Pulmonary artery endothelial cell (primary cell): ENCODE measurements around the gene PGA3. TPM values are rescaled to one million over a fixed set of nuclear protein-coding genes. Genes with fewer than 3 reads are reported as not detected.
A peak's percentile ranks its signal among the peaks of the same experiment; 100 is the strongest.
"Not testable (repeated sequence)": the region's sequence is repeated elsewhere in the genome, so short reads cannot be mapped to it uniquely, and the experiment has no call there.

Source experiments
- DNase-seq: peaks from one replicate; pipeline ENCODE4 v3.0.0-alpha.2; 2011; ENCODE audit warnings: low read depth, low spot score
- total RNA-seq: library from RNA; depleted of rRNA; stranded (reverse); fragments of >200 nt; gene quantifications from 2 replicates; pipeline ENCODE4 v1.2.3, GENCODE V29; 2014

Gene PGA3
- not detected in 2 replicates for total RNA-seq

- DNase-seq: not testable (repeated sequence)
Measured at GRCh38 chr11:61202950-61203746, at the start of gene PGA3. PGA3 (plus strand) TSS chr11:61203515; CDS start chr11:61203565, 50 bp downstream.

- DNase-seq: no peak
Measured at GRCh38 chr11:61153593-61154095, 49.7 kb upstream of the PGA3 start.

- no peak for DNase-seq
Measured at GRCh38 chr11:61154528-61154927, 48.8 kb upstream of the PGA3 start.

GRCh38 chr11:61155312-61155711, 48.0 kb upstream of the PGA3 start:
- DNase-seq: no peak

GRCh38 chr11:61155741-61156140, 47.6 kb upstream of the PGA3 start:
- no peak for DNase-seq

- DNase-seq: no peak
Measured at GRCh38 chr11:61157743-61158142, 45.6 kb upstream of the PGA3 start.

- peak; percentile 24 for DNase-seq
Measured at GRCh38 chr11:61158691-61159381, 44.5 kb upstream of the PGA3 start.

- DNase-seq: no peak
Measured at GRCh38 chr11:61160487-61161189, 42.7 kb upstream of the PGA3 start.

GRCh38 chr11:61161190-61162091, 41.9 kb upstream of the PGA3 start, which contains the start of gene VPS37C:
VPS37C (minus strand) TSS chr11:61161426; CDS start chr11:61138829, 22,597 bp downstream.
- peak; percentile 35 for DNase-seq

- no peak for DNase-seq
Measured at GRCh38 chr11:61162092-61162941, 41.0 kb upstream of the PGA3 start.

GRCh38 chr11:61163021-61163420, 40.3 kb upstream of the PGA3 start:
- no peak for DNase-seq

GRCh38 chr11:61163714-61164605, 39.4 kb upstream of the PGA3 start:
- DNase-seq: no peak

GRCh38 chr11:61164606-61165424, 38.5 kb upstream of the PGA3 start:
- no peak for DNase-seq

- not testable (repeated sequence) for DNase-seq
Measured at GRCh38 chr11:61165785-61166184, 37.5 kb upstream of the PGA3 start.

- not testable (repeated sequence) for DNase-seq
Measured at GRCh38 chr11:61166331-61166730, 37.0 kb upstream of the PGA3 start.

GRCh38 chr11:61168042-61168688, 35.1 kb upstream of the PGA3 start:
- no peak for DNase-seq

GRCh38 chr11:61168800-61169199, 34.5 kb upstream of the PGA3 start:
- no peak for DNase-seq
